Stimulated activated naive B cell treated with anti-CD40 and anti-IgM and Interleukin-4, amounts not matched to agents 10 μg/mL and 1 μg/mL and 100 μg/mL, for 72 hours (primary cell): ENCODE measurements around the gene TMEM182.

Experiments
- ATAC-seq, 2 donors: fragments of 150-1000 bp; cut with Tn5 transposase; replicated peaks; 2 replicates each; pipeline ENCODE4 v1.10.0; 2021; ENCODE audit warnings: moderate library complexity in 1 of 2
- DNase-seq: peaks from one replicate; pipeline ENCODE4 v3.0.0; 2021
- H3K27ac Mint-ChIP-seq: one replicate; pipeline ENCODE4 v1.8.0; 2022; ENCODE audit warnings: mild to moderate bottlenecking, mixed read lengths
- H3K27me3 Mint-ChIP-seq, 2 donors: one replicate each; pipeline ENCODE4 v1.8.0; 2022; ENCODE audit warnings: mixed read lengths in 2 of 2
- H3K36me3 Mint-ChIP-seq, 2 donors: one replicate each; pipeline ENCODE4 v1.8.0; 2022; ENCODE audit warnings: mixed read lengths in 2 of 2, mild to moderate bottlenecking in 1 of 2
- H3K4me1 Mint-ChIP-seq, 2 donors: one replicate each; pipeline ENCODE4 v1.8.0; 2022; ENCODE audit warnings: mixed read lengths in 2 of 2, mild to moderate bottlenecking in 1 of 2
- H3K4me3 Mint-ChIP-seq, 2 donors: one replicate each; pipeline ENCODE4 v1.8.0; 2022; ENCODE audit warnings: mild to moderate bottlenecking in 2 of 2, mixed read lengths in 2 of 2, moderate library complexity in 1 of 2
- H3K9me3 Mint-ChIP-seq, 2 donors: one replicate each; pipeline ENCODE4 v1.8.0; 2022; ENCODE audit warnings: mixed read lengths in 2 of 2, mild to moderate bottlenecking in 1 of 2

Gene TMEM182

GRCh38 chr2:102782187-102782586, 20.4 kb downstream of the TMEM182 start:
- H3K27me3 Mint-ChIP-seq, result no peaks in the 10 kb centered on the region
- H3K4me1 Mint-ChIP-seq, result no peaks in the 10 kb centered on the region
- DNase-seq (no peak), ATAC-seq (no peak)
- no peaks in the 10 kb centered on the region for H3K9me3 Mint-ChIP-seq
- no peak overlapping the region for H3K27ac Mint-ChIP-seq
- H3K36me3 Mint-ChIP-seq, result peaks cover 13 to 17% of the 10 kb centered on the region in 2 donors
- H3K4me3 Mint-ChIP-seq, result no peak overlapping the region

- ATAC-seq (no peak), DNase-seq (no peak)
- H3K4me3 Mint-ChIP-seq, result no peak overlapping the region
- H3K27me3 Mint-ChIP-seq, result no peaks in the 10 kb centered on the region
- no peaks in the 10 kb centered on the region for H3K9me3 Mint-ChIP-seq
- H3K27ac Mint-ChIP-seq, result no peak overlapping the region
- H3K36me3 Mint-ChIP-seq, result peaks cover 12 to 20% of the 10 kb centered on the region in 2 donors
- no peaks in the 10 kb centered on the region for H3K4me1 Mint-ChIP-seq
Observed at GRCh38 chr2:102782933-102783332, 21.1 kb downstream of the TMEM182 start.

GRCh38 chr2:102783506-102784183, 21.8 kb downstream of the TMEM182 start:
- H3K27ac Mint-ChIP-seq, result no peak overlapping the region
- H3K27me3 Mint-ChIP-seq, result no peaks in the 10 kb centered on the region
- H3K36me3 Mint-ChIP-seq, result peaks cover 12 to 20% of the 10 kb centered on the region in 2 donors
- no peak overlapping the region for H3K4me3 Mint-ChIP-seq
- no peaks in the 10 kb centered on the region for H3K4me1 Mint-ChIP-seq
- no peak for DNase-seq
- no peaks in the 10 kb centered on the region for H3K9me3 Mint-ChIP-seq
- no peak for ATAC-seq

- Mint-ChIP-seq H3K36me3 (peaks cover 9 to 20% of the 10 kb centered on the region in 2 donors), H3K27me3 (no peaks in the 10 kb centered on the region), H3K27ac (no peak overlapping the region), H3K4me1 (no peaks in the 10 kb centered on the region), H3K9me3 (no peaks in the 10 kb centered on the region), H3K4me3 (no peak overlapping the region)
- no peak for DNase-seq
- no peak for ATAC-seq
Observed at GRCh38 chr2:102784940-102785339, 23.1 kb downstream of the TMEM182 start.

GRCh38 chr2:102788216-102788884, 26.5 kb downstream of the TMEM182 start:
- no peaks in the 10 kb centered on the region for H3K9me3 Mint-ChIP-seq
- no peak for DNase-seq
- H3K4me1 Mint-ChIP-seq, result no peaks in the 10 kb centered on the region
- no peak for ATAC-seq
- peaks cover 3 to 16% of the 10 kb centered on the region in 2 donors for H3K36me3 Mint-ChIP-seq
- H3K27me3 Mint-ChIP-seq, result no peaks in the 10 kb centered on the region
- H3K27ac Mint-ChIP-seq, result no peak overlapping the region
- no peak overlapping the region for H3K4me3 Mint-ChIP-seq

GRCh38 chr2:102788885-102789260, 27.0 kb downstream of the TMEM182 start:
- ATAC-seq (no peak), DNase-seq (no peak)
- H3K27me3 Mint-ChIP-seq, result no peaks in the 10 kb centered on the region
- no peak overlapping the region for H3K4me3 Mint-ChIP-seq
- H3K4me1 Mint-ChIP-seq, result no peaks in the 10 kb centered on the region
- no peaks in the 10 kb centered on the region for H3K9me3 Mint-ChIP-seq
- peaks cover 3 to 16% of the 10 kb centered on the region in 2 donors for H3K36me3 Mint-ChIP-seq
- H3K27ac Mint-ChIP-seq, result no peak overlapping the region

- H3K4me3 Mint-ChIP-seq, result no peak overlapping the region
- H3K4me1 Mint-ChIP-seq, result no peaks in the 10 kb centered on the region
- H3K36me3 Mint-ChIP-seq, result peaks cover 6 to 19% of the 10 kb centered on the region in 2 donors
- H3K9me3 Mint-ChIP-seq, result peaks cover 2 to 3% of the 10 kb centered on the region in 2 donors
- no peak for DNase-seq
- no peak overlapping the region for H3K27ac Mint-ChIP-seq
- no peak for ATAC-seq
- H3K27me3 Mint-ChIP-seq, result no peaks in the 10 kb centered on the region
Observed at GRCh38 chr2:102789349-102790090, 27.7 kb downstream of the TMEM182 start.

GRCh38 chr2:102790091-102790455, 28.2 kb downstream of the TMEM182 start:
- ATAC-seq, result no peak
- Mint-ChIP-seq H3K27me3 (no peaks in the 10 kb centered on the region), H3K27ac (no peak overlapping the region)

GRCh38 chr2:102792568-102793208, 30.9 kb downstream of the TMEM182 start:
- peaks cover 9 to 21% of the 10 kb centered on the region in 2 donors for H3K36me3 Mint-ChIP-seq
- DNase-seq, result no peak
- H3K4me1 Mint-ChIP-seq, result no peaks in the 10 kb centered on the region
- no peaks in the 10 kb centered on the region for H3K27me3 Mint-ChIP-seq
- ATAC-seq, result no peak
- peaks cover 5 to 6% of the 10 kb centered on the region in 2 donors for H3K9me3 Mint-ChIP-seq
- H3K4me3 Mint-ChIP-seq, result no peak overlapping the region
- no peak overlapping the region for H3K27ac Mint-ChIP-seq

More at GRCh38 chr2:102790091-102790455, 28.2 kb downstream of the TMEM182 start:
- no peak for DNase-seq
- Mint-ChIP-seq H3K4me3 (no peak overlapping the region), H3K4me1 (no peaks in the 10 kb centered on the region), H3K9me3 (peaks cover 2 to 3% of the 10 kb centered on the region in 2 donors), H3K36me3 (peaks cover 6 to 20% of the 10 kb centered on the region in 2 donors)

- H3K36me3 Mint-ChIP-seq, result peaks cover 36 to 48% of the 10 kb centered on the region in 2 donors
- H3K4me3 Mint-ChIP-seq, result no peak overlapping the region
Observed at GRCh38 chr2:102795641-102796040, 33.8 kb downstream of the TMEM182 start.

GRCh38 chr2:102796337-102796736, 34.5 kb downstream of the TMEM182 start:
- Mint-ChIP-seq H3K4me1 (no peaks in the 10 kb centered on the region), H3K36me3 (peaks cover 41 to 55% of the 10 kb centered on the region in 2 donors), H3K27ac (no peak overlapping the region), H3K27me3 (no peaks in the 10 kb centered on the region), H3K4me3 (no peak overlapping the region), H3K9me3 (peaks cover 24 to 27% of the 10 kb centered on the region in 2 donors)
- no peak for ATAC-seq
- no peak for DNase-seq

More at GRCh38 chr2:102795641-102796040, 33.8 kb downstream of the TMEM182 start:
- Mint-ChIP-seq H3K4me1 (no peaks in the 10 kb centered on the region), H3K27ac (no peak overlapping the region), H3K9me3 (peaks cover 20 to 22% of the 10 kb centered on the region in 2 donors), H3K27me3 (no peaks in the 10 kb centered on the region)
- DNase-seq (no peak), ATAC-seq (no peak)

GRCh38 chr2:102797486-102797885, 35.7 kb downstream of the TMEM182 start:
- ATAC-seq, result no peak
- H3K4me3 Mint-ChIP-seq, result no peak overlapping the region
- H3K36me3 Mint-ChIP-seq, result peaks cover 49 to 67% of the 10 kb centered on the region in 2 donors
- H3K9me3 Mint-ChIP-seq, result peaks cover 33 to 35% of the 10 kb centered on the region in 2 donors
- no peak for DNase-seq
- H3K4me1 Mint-ChIP-seq, result no peaks in the 10 kb centered on the region
- H3K27me3 Mint-ChIP-seq, result no peaks in the 10 kb centered on the region
- H3K27ac Mint-ChIP-seq, result no peak overlapping the region

GRCh38 chr2:102798181-102798580, 36.4 kb downstream of the TMEM182 start:
- no peak for ATAC-seq
- Mint-ChIP-seq H3K4me3 (no peak overlapping the region), H3K36me3 (peaks cover 55 to 70% of the 10 kb centered on the region in 2 donors), H3K27ac (no peak overlapping the region), H3K4me1 (peaks cover 2 to 3% of the 10 kb centered on the region in 2 donors), H3K27me3 (no peaks in the 10 kb centered on the region), H3K9me3 (peaks cover 37 to 40% of the 10 kb centered on the region in 2 donors)
- DNase-seq, result no peak

- Mint-ChIP-seq H3K9me3 (peaks cover 33 to 38% of the 10 kb centered on the region in 2 donors), H3K36me3 (peaks cover 62 to 77% of the 10 kb centered on the region in 2 donors), H3K4me1 (peaks cover 3 to 6% of the 10 kb centered on the region in 2 donors), H3K27me3 (no peaks in the 10 kb centered on the region), H3K27ac (no peak overlapping the region), H3K4me3 (no peak overlapping the region)
- no peak for ATAC-seq
- DNase-seq, result no peak
Observed at GRCh38 chr2:102801098-102801718, 39.4 kb downstream of the TMEM182 start.
